ENCODE data around the gene RIMOC1.
A peak's percentile ranks its signal among the peaks of the same experiment; 100 is the strongest.

The RIMOC1 gene

GRCh38 chr5:41903892-41904799 lies at the start of gene RIMOC1:
RIMOC1 (plus strand) TSS chr5:41904344; CDS start chr5:41904368, 24 bp downstream.
- H3K36me3 ChIP-seq (ENCODE audit: insufficient read depth, low read depth, low read length) = peaks cover 24% of the 10 kb centered on the region
- H3K27me3 ChIP-seq (ENCODE audit: insufficient read depth, low read length) = no peaks in the 10 kb centered on the region
- H3K9me3 ChIP-seq (ENCODE audit: insufficient read depth, low read depth, low read length) = no peaks in the 10 kb centered on the region
- H3K9ac ChIP-seq (ENCODE audit: low read depth, low read length) = peak within 1 kb of the TSS; percentile 99
- H3K4me3 ChIP-seq (ENCODE audit: low read length) = peak within 1 kb of the TSS; percentile 99
- H3K4me1 ChIP-seq (ENCODE audit: insufficient read depth, low read length) = peaks cover 6% of the 10 kb centered on the region; the same call in 1 of the 2 replicates
- peak within 1 kb of the TSS; percentile 63 for H3K27ac ChIP-seq (ENCODE audit: low read length)

- H3K4me3 ChIP-seq (ENCODE audit: low read length) = no peak overlapping the region
- H3K4me1 ChIP-seq (ENCODE audit: insufficient read depth, low read length) = no peaks in the 10 kb centered on the region
- H3K36me3 ChIP-seq (ENCODE audit: insufficient read depth, low read depth, low read length) = peaks cover 79% of the 10 kb centered on the region
- no peaks in the 10 kb centered on the region for H3K27me3 ChIP-seq (ENCODE audit: insufficient read depth, low read length)
- H3K9ac ChIP-seq (ENCODE audit: low read depth, low read length) = no peak overlapping the region
- no peak overlapping the region for H3K27ac ChIP-seq (ENCODE audit: low read length)
- H3K9me3 ChIP-seq (ENCODE audit: insufficient read depth, low read depth, low read length) = no peaks in the 10 kb centered on the region
Measured at GRCh38 chr5:41856644-41857491, 47.3 kb upstream of the RIMOC1 start.

GRCh38 chr5:41857989-41858388 lies 46.2 kb upstream of the RIMOC1 start:
- no peak overlapping the region for H3K9ac ChIP-seq (ENCODE audit: low read depth, low read length)
- H3K4me1 ChIP-seq (ENCODE audit: insufficient read depth, low read length) = no peaks in the 10 kb centered on the region
- H3K4me3 ChIP-seq (ENCODE audit: low read length) = no peak overlapping the region
- H3K9me3 ChIP-seq (ENCODE audit: insufficient read depth, low read depth, low read length) = no peaks in the 10 kb centered on the region
- H3K36me3 ChIP-seq (ENCODE audit: insufficient read depth, low read depth, low read length) = peaks cover 73% of the 10 kb centered on the region
- H3K27ac ChIP-seq (ENCODE audit: low read length) = no peak overlapping the region
- H3K27me3 ChIP-seq (ENCODE audit: insufficient read depth, low read length) = no peaks in the 10 kb centered on the region

GRCh38 chr5:41858890-41859289 lies 45.3 kb upstream of the RIMOC1 start:
- Histone ChIP-seq H3K27me3 (ENCODE audit: insufficient read depth, low read length) (no peaks in the 10 kb centered on the region), H3K9ac (ENCODE audit: low read depth, low read length) (no peak overlapping the region), H3K9me3 (ENCODE audit: insufficient read depth, low read depth, low read length) (no peaks in the 10 kb centered on the region), H3K27ac (ENCODE audit: low read length) (no peak overlapping the region), H3K36me3 (ENCODE audit: insufficient read depth, low read depth, low read length) (peaks cover 64% of the 10 kb centered on the region), H3K4me1 (ENCODE audit: insufficient read depth, low read length) (no peaks in the 10 kb centered on the region), H3K4me3 (ENCODE audit: low read length) (no peak overlapping the region)

GRCh38 chr5:41863871-41864486 lies 40.2 kb upstream of the RIMOC1 start:
- Histone ChIP-seq H3K4me3 (ENCODE audit: low read length) (no peak overlapping the region), H3K9me3 (ENCODE audit: insufficient read depth, low read depth, low read length) (no peaks in the 10 kb centered on the region), H3K36me3 (ENCODE audit: insufficient read depth, low read depth, low read length) (peaks cover 35% of the 10 kb centered on the region), H3K4me1 (ENCODE audit: insufficient read depth, low read length) (no peaks in the 10 kb centered on the region), H3K27ac (ENCODE audit: low read length) (no peak overlapping the region), H3K27me3 (ENCODE audit: insufficient read depth, low read length) (peaks cover 4% of the 10 kb centered on the region; the same call in 1 of the 2 replicates), H3K9ac (ENCODE audit: low read depth, low read length) (no peak overlapping the region; the same call in 1 of the 2 replicates)

GRCh38 chr5:41869151-41869723 lies 34.9 kb upstream of the RIMOC1 start:
- Histone ChIP-seq H3K27me3 (ENCODE audit: insufficient read depth, low read length) (peaks cover 30% of the 10 kb centered on the region), H3K9me3 (ENCODE audit: insufficient read depth, low read depth, low read length) (no peaks in the 10 kb centered on the region), H3K27ac (ENCODE audit: low read length) (no peak overlapping the region), H3K36me3 (ENCODE audit: insufficient read depth, low read depth, low read length) (peaks cover 4% of the 10 kb centered on the region; the same call in 1 of the 2 replicates), H3K4me1 (ENCODE audit: insufficient read depth, low read length) (no peaks in the 10 kb centered on the region), H3K9ac (ENCODE audit: low read depth, low read length) (peak overlapping the region; percentile 86; the same call in 1 of the 2 replicates), H3K4me3 (ENCODE audit: low read length) (peak overlapping the region; percentile 87)

GRCh38 chr5:41869724-41870626 lies 34.2 kb upstream of the RIMOC1 start, which contains the start of gene OXCT1:
OXCT1 (minus strand) TSS chr5:41870425; CDS start chr5:41870358, 67 bp downstream.
- Histone ChIP-seq H3K9me3 (ENCODE audit: insufficient read depth, low read depth, low read length) (no peaks in the 10 kb centered on the region), H3K27me3 (ENCODE audit: insufficient read depth, low read length) (peaks cover 30% of the 10 kb centered on the region), H3K4me1 (ENCODE audit: insufficient read depth, low read length) (no peaks in the 10 kb centered on the region)

GRCh38 chr5:41870627-41871048 lies 33.5 kb upstream of the RIMOC1 start:
- Histone ChIP-seq H3K9ac (ENCODE audit: low read depth, low read length) (peak overlapping the region; percentile 86; the same call in 1 of the 2 replicates), H3K36me3 (ENCODE audit: insufficient read depth, low read depth, low read length) (peaks cover 4% of the 10 kb centered on the region; the same call in 1 of the 2 replicates), H3K9me3 (ENCODE audit: insufficient read depth, low read depth, low read length) (no peaks in the 10 kb centered on the region), H3K27ac (ENCODE audit: low read length) (no peak overlapping the region), H3K4me1 (ENCODE audit: insufficient read depth, low read length) (no peaks in the 10 kb centered on the region), H3K4me3 (ENCODE audit: low read length) (peak overlapping the region; percentile 87), H3K27me3 (ENCODE audit: insufficient read depth, low read length) (peaks cover 30% of the 10 kb centered on the region)

More at GRCh38 chr5:41869724-41870626, 34.2 kb upstream of the RIMOC1 start, which contains the start of gene OXCT1:
- Histone ChIP-seq H3K9ac (ENCODE audit: low read depth, low read length) (peak within 1 kb of the TSS; percentile 86), H3K27ac (ENCODE audit: low read length) (no peak within 1 kb of the TSS), H3K36me3 (ENCODE audit: insufficient read depth, low read depth, low read length) (peaks cover 4% of the 10 kb centered on the region; the same call in 1 of the 2 replicates), H3K4me3 (ENCODE audit: low read length) (peak within 1 kb of the TSS; percentile 87)

GRCh38 chr5:41871852-41872251 lies 32.3 kb upstream of the RIMOC1 start:
- H3K9me3 ChIP-seq (ENCODE audit: insufficient read depth, low read depth, low read length) = no peaks in the 10 kb centered on the region
- H3K27me3 ChIP-seq (ENCODE audit: insufficient read depth, low read length) = peaks cover 30% of the 10 kb centered on the region
- peaks cover under 1% of the 10 kb centered on the region; the same call in 1 of the 2 replicates for H3K36me3 ChIP-seq (ENCODE audit: insufficient read depth, low read depth, low read length)
- no peak overlapping the region for H3K9ac ChIP-seq (ENCODE audit: low read depth, low read length)
- no peak overlapping the region for H3K4me3 ChIP-seq (ENCODE audit: low read length)
- H3K27ac ChIP-seq (ENCODE audit: low read length) = no peak overlapping the region
- H3K4me1 ChIP-seq (ENCODE audit: insufficient read depth, low read length) = no peaks in the 10 kb centered on the region

GRCh38 chr5:41874512-41875060 lies 29.6 kb upstream of the RIMOC1 start:
- no peak overlapping the region for H3K9ac ChIP-seq (ENCODE audit: low read depth, low read length)
- no peaks in the 10 kb centered on the region for H3K4me1 ChIP-seq (ENCODE audit: insufficient read depth, low read length)
- no peak overlapping the region for H3K4me3 ChIP-seq (ENCODE audit: low read length)
- no peaks in the 10 kb centered on the region for H3K36me3 ChIP-seq (ENCODE audit: insufficient read depth, low read depth, low read length)
- H3K9me3 ChIP-seq (ENCODE audit: insufficient read depth, low read depth, low read length) = no peaks in the 10 kb centered on the region
- peaks cover 20% of the 10 kb centered on the region for H3K27me3 ChIP-seq (ENCODE audit: insufficient read depth, low read length)
- no peak overlapping the region for H3K27ac ChIP-seq (ENCODE audit: low read length)

Measured in iPS-20b (cell line).